Osteocyte (in vitro differentiated cells): ENCODE results near the gene ATAD5. TPM values are rescaled to one million over a fixed set of nuclear protein-coding genes. Genes with fewer than 3 reads are reported as not detected.

Experiments used
- DNase-seq: peaks from one replicate; pipeline ENCODE4 v3.0.0; 2021; ENCODE audit warnings: mixed read lengths; ENCODE audit not compliant: unreplicated experiment; ENCODE audit errors: extremely low spot score
- H3K27ac Mint-ChIP-seq: one replicate; pipeline ENCODE4 v1.8.0; 2021; ENCODE audit warnings: mild to moderate bottlenecking, mixed read lengths; ENCODE audit not compliant: unreplicated experiment
- H3K27me3 Mint-ChIP-seq: one replicate; pipeline ENCODE4 v1.8.0; 2021; ENCODE audit warnings: mixed read lengths; ENCODE audit not compliant: unreplicated experiment
- H3K36me3 Mint-ChIP-seq: one replicate; pipeline ENCODE4 v1.8.0; 2021; ENCODE audit warnings: mixed read lengths; ENCODE audit not compliant: unreplicated experiment
- H3K4me1 Mint-ChIP-seq: one replicate; pipeline ENCODE4 v1.8.0; 2021; ENCODE audit warnings: mixed read lengths; ENCODE audit not compliant: unreplicated experiment
- H3K4me3 Mint-ChIP-seq: one replicate; pipeline ENCODE4 v1.8.0; 2021; ENCODE audit warnings: mild to moderate bottlenecking, moderate library complexity, mixed read lengths; ENCODE audit not compliant: unreplicated experiment
- H3K9me3 Mint-ChIP-seq: one replicate; pipeline ENCODE4 v1.8.0; 2021; ENCODE audit warnings: mixed read lengths; ENCODE audit not compliant: unreplicated experiment
- CTCF ChIP-seq: fragments of 200-600 bp; sonication (generic); IDR thresholded peaks from 2 replicates; pipeline ENCODE4 v1.5.0; 2021; ENCODE audit warnings: antibody characterized with exemption, mild to moderate bottlenecking, moderate library complexity
- total RNA-seq: library from RNA; stranded (reverse); gene quantifications from 2 replicates; pipeline ENCODE4 v1.2.1, GENCODE V29; 2021

The ATAD5 gene
- total RNA-seq, 1 donor from 2014 or later = 3.0 TPM

DNA sequence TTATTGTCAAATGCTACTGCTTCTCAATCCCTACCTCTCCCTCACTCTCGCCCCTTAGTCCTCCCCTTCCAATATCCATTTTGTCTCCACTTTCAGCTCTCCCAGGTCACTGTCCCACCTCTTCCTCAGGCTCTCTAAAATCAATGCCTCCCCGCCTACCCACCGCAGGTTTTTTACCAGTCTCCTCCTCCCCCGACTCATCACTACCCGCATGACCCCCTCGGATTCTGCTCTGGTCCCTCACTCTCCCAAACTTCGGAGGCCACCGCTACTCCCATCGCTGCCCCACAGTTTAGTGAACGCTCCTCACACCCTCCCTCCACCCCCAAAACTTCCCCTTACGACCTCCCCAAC is 7.8 kb upstream of the ATAD5 start:
- Mint-ChIP-seq H3K4me1 (peaks cover 24% of the 10 kb centered on the region), H3K4me3 (peak overlapping the region; percentile 94), H3K9me3 (no peaks in the 10 kb centered on the region), H3K27me3 (no peaks in the 10 kb centered on the region), H3K36me3 (no peaks in the 10 kb centered on the region), H3K27ac (peak overlapping the region; percentile 94)
- no peak for TF ChIP-seq CTCF
- DNase-seq = no peak

GRCh38 chr17:30824356-30825145 is 7.2 kb upstream of the ATAD5 start, which contains the start of gene CRLF3:
CRLF3 (minus strand) TSS chr17:30824692; CDS start chr17:30824651, 41 bp downstream.
- H3K27ac Mint-ChIP-seq = peak within 1 kb of the TSS; percentile 94
- no peaks in the 10 kb centered on the region for H3K27me3 Mint-ChIP-seq
- H3K4me3 Mint-ChIP-seq = peak within 1 kb of the TSS; percentile 94
- H3K9me3 Mint-ChIP-seq = no peaks in the 10 kb centered on the region
- H3K4me1 Mint-ChIP-seq = peaks cover 24% of the 10 kb centered on the region
- peak; percentile 74 for TF ChIP-seq CTCF
- no peaks in the 10 kb centered on the region for H3K36me3 Mint-ChIP-seq
- peak; percentile 96 for DNase-seq

DNA sequence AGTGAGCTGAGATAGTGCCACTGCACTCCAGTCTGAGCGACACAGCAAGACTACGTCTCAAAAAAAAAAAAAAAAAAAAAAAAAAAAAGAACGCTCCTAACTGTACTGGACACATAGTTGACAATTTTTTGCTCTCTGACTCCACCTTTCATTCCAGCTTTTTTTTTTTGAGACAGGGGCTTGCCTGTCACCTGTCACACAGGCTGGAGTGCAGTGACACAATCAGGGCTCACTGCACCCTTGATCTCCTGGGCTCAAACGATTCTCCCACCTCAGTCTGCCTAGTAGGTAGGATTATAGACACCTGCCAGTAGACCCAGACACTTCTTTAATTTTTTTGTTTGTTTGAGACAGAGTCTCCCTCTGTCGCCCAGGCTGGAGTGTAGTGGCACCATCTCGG is 4.7 kb upstream of the ATAD5 start:
- Mint-ChIP-seq H3K9me3 (no peaks in the 10 kb centered on the region), H3K27me3 (no peaks in the 10 kb centered on the region), H3K27ac (no peak overlapping the region), H3K36me3 (no peaks in the 10 kb centered on the region), H3K4me3 (no peak overlapping the region), H3K4me1 (peaks cover 28% of the 10 kb centered on the region)
- DNase-seq = no peak
- TF ChIP-seq CTCF = no peak

GRCh38 chr17:30829022-30829421 is 2.7 kb upstream of the ATAD5 start:
- no peak for DNase-seq
- no peak for TF ChIP-seq CTCF
- Mint-ChIP-seq H3K4me1 (peaks cover 26% of the 10 kb centered on the region), H3K9me3 (no peaks in the 10 kb centered on the region), H3K27ac (no peak overlapping the region), H3K4me3 (no peak overlapping the region), H3K27me3 (no peaks in the 10 kb centered on the region), H3K36me3 (no peaks in the 10 kb centered on the region)

GRCh38 chr17:30831257-30831656 is 509 bp upstream of the ATAD5 start:
- Mint-ChIP-seq H3K27ac (peak overlapping the region; percentile 87), H3K36me3 (no peaks in the 10 kb centered on the region), H3K4me1 (peaks cover 24% of the 10 kb centered on the region), H3K4me3 (peak overlapping the region; percentile 98), H3K9me3 (no peaks in the 10 kb centered on the region), H3K27me3 (no peaks in the 10 kb centered on the region)
- no peak for DNase-seq
- no peak for TF ChIP-seq CTCF
